GM19455 (cell line): Measurements from ENCODE around the gene CIDEC.
"Not testable (repeated sequence)": the region's sequence is repeated elsewhere in the genome, so short reads cannot be mapped to it uniquely, and the experiment has no call there.

Experiments used
- ATAC-seq: cut with Tn5 transposase; IDR thresholded peaks from one replicate; pipeline ENCODE4 v1.9.1; 2021; ENCODE audit not compliant: unreplicated experiment

Gene CIDEC

GRCh38 chr3:9851383-9851782 is 28.7 kb downstream of the CIDEC start:
- ATAC-seq: not testable (repeated sequence)

- not testable (repeated sequence) for ATAC-seq
Measured at GRCh38 chr3:9848860-9849259, 31.2 kb downstream of the CIDEC start.

- ATAC-seq: not testable (repeated sequence)
Measured at GRCh38 chr3:9847870-9848269, 32.2 kb downstream of the CIDEC start.

GRCh38 chr3:9846931-9847488 is 33.0 kb downstream of the CIDEC start:
- ATAC-seq: no peak

- no peak for ATAC-seq
Measured at GRCh38 chr3:9846231-9846630, 33.8 kb downstream of the CIDEC start.

- peak; percentile 97 for ATAC-seq
Measured at GRCh38 chr3:9843715-9844438, 36.2 kb downstream of the CIDEC start, which contains the start of gene RPUSD3. Gene RPUSD3 (minus strand): TSS chr3:9844008. CDS start chr3:9843990, 18 bp downstream.

GRCh38 chr3:9841015-9841414 is 39.0 kb downstream of the CIDEC start:
- no peak for ATAC-seq

GRCh38 chr3:9838856-9839255 is 41.2 kb downstream of the CIDEC start:
- ATAC-seq: no peak

- no peak for ATAC-seq
Measured at GRCh38 chr3:9837701-9838582, 42.1 kb downstream of the CIDEC start.

GRCh38 chr3:9834520-9835380 is 45.3 kb downstream of the CIDEC start:
- no peak for ATAC-seq

- ATAC-seq: no peak
Measured at GRCh38 chr3:9833078-9833477, 47.0 kb downstream of the CIDEC start.

- ATAC-seq: no peak
Measured at GRCh38 chr3:9831253-9831652, 48.8 kb downstream of the CIDEC start.

GRCh38 chr3:9828801-9829755 is 51.0 kb downstream of the CIDEC start:
- ATAC-seq: no peak

- ATAC-seq: no peak
Measured at GRCh38 chr3:9826815-9827573, 53.1 kb downstream of the CIDEC start.

- no peak for ATAC-seq
Measured at GRCh38 chr3:9825451-9826040, 54.5 kb downstream of the CIDEC start.

GRCh38 chr3:9820946-9821345 is 59.1 kb downstream of the CIDEC start:
- no peak for ATAC-seq

- ATAC-seq: no peak
Measured at GRCh38 chr3:9820543-9820942, 59.5 kb downstream of the CIDEC start.

GRCh38 chr3:9818666-9819335 is 61.3 kb downstream of the CIDEC start:
- ATAC-seq: no peak
